Measurements from ENCODE around the gene NDST1.

NDST1 gene

DNA sequence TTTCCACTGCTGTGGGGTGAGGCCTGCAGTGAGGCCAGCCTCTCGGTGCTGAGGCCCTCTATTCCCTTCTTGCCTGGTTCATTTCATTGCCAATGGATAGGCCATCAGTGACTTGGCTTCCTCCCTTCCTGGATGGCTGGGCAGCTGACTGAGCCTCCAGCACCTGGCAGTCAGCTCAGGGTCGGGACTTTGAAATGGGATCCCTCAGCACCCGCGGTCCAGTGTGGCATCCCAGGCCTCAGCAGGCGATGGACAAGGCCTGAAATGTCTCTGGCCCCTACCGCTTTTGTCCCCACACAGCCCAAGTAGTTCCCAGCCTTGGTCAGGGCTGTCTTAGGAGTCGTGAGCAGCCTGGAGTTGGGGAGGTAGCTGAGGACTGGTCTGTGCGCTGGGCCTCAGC is 17.2 kb downstream of the NDST1 start:
- DNase-seq, result no peak

DNA sequence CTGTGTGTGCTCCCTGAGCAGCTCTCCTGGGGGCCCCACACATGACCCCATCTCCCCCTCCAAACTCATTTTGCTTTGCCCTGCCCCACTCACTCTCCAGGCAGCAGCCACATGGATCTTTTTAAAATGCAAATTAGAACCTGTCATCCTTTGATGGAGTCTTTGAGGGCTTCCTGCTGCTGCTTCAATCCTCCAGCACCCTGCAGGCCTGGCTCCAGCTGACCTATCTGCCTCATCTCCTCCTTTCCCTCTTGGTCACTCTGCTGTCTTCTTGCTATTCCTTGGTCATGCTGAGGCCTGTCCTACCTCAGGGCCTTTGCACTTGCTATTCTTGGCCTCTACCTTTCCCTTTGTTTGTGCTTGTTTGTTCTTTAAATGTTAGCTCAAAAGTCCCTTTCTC is 17.9 kb downstream of the NDST1 start:
- DNase-seq, result no peak

DNA sequence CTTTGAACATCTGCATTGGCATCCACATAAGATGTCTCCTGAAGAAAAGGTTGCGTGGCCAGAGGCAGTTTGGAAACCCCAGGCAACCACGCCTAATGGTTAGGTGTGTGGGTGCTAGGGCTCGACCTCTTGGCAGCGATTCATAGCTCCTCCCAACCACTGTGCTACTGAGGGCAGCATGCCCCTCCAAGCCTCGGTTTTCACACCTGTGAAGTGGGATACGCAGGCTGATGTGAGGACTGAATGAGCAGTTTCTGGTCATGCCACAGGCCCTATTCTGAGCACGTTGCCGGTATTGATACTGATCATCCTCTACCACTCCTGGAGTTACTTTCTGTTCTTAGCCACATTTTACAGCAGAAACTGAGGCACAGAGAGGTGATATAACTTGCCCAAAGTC is 19.1 kb downstream of the NDST1 start:
- DNase-seq, result no peak

DNA sequence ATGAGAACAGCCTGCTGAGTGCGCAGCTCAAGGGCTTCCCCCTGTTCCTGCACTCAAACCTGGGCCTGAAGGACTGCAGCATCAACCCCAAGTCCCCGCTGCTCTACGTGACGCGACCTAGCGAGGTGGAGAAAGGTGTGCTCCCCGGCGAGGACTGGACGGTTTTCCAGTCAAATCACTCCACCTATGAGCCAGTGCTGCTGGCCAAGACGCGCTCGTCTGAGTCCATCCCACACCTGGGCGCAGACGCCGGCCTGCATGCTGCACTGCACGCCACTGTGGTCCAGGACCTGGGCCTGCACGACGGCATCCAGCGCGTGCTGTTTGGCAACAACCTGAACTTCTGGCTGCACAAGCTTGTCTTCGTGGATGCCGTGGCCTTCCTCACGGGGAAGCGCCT is 19.9 kb downstream of the NDST1 start:
- DNase-seq, result no peak

DNA sequence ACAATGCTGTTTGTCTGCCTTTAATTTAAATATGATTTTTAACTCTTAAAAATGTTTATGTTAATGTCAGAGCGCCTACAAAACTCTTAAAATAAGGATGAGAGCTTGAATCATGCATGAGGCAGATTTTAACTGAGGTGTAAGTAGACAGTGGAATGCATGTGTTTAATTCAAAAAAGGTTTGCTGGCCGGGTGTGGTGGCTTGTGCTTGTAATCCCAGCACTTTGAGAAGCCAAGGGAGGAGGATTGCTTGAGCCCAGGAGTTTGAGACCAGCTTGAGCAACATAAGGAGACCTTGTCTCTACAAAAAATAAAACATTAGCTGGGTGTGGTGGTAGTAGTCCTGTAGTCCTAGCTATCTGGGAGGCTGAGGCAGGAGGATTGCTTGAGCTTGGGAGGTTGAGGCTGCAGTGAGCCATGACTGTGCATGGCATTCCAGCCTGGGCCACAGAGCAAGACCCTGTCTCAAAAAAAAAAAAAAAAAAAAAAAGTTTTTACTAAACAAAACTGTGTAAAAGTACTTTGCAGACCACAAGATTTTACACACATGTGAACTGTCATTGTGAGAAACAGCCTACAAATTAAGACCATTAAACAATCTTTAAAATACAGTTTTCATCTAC is 21.1 kb downstream of the NDST1 start:
- DNase-seq, result no peak

DNA sequence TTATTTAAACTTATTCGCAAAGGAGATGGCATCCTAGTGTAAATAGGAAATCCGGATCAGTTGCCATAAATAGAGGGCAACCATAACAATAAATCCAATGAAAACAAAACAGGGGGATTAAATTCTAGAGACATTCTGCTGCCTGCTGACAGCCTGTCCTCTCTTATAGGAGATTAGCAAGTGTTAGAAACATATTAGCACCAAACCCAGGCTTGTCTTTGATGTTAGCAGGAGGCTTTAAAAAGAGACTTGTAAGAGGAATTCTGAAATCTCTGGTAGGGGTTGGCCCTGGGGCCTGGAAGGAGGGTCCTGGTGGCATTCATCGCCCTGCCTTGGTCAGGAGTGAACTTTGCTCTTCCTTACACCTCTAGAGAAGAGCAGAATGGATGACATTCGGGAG is 21.6 kb downstream of the NDST1 start:
- no peak for DNase-seq

DNA sequence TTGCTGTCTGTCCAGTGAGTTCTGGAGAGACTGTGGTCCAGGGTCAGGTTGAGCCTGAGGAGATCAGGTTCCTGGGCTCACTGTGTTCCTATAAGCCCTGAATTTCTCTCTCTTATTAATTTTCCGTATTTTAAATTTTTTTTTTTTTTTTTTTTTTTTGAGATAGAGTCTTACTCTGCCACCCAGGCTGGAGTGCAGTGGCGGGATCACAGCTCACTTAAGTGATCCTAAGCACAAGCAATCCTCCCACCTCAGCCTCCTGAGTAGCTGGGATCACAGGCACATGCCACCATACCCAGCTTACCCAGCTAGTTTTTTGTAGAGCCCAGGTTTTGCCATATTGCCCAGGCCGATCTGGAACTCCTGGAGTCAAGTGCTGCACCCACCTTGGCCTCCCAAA is 22.5 kb downstream of the NDST1 start:
- no peak for DNase-seq

DNA sequence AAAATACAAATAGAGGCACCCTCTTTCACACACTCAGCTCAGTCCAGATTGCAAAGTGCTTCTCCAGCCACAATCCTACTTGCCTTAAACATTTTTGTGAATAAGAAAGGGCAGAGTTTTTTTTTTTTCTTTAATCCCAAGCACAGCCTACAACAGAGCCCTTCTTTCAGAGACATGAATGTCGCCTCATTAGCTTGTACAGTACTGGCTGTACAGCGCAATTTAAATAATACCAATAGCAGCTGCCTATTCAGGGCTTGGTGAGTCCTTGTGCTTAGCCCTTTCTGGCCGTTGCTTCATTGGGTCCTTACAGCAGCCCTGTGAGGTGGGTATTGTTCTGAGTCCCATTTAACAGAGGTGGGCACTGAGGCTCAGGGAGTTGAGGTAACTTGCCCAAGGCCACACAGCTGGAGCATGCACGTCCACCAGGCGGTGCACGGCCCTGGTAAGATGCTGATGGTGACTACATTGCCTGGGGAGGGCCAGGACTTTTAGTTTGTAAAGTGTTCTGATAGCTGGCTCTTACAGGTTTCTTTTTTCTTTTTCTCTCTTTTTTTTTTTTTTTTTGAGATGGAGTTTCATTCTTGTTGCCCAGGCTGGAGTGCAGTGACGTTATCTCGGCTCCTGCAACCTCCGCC is 23.1 kb downstream of the NDST1 start:
- no peak for DNase-seq

DNA sequence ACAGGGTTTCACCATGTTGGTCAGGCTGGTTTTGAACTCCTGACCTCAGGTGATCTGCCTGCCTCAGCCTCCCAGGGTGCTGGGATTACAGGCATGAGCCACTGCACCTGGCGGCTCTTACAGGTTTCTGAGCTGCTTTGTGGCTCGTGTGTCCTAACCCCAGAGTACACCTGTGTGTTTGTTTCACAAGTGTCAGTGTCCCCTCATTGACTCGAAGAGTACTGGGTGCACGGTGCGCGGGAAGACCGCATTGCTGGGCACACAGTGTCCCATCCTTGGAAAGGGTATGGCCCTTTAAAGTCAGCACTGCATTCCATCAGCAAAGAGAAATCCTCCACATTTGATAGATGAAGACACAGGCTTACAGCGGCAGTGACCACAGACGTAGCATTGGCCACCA is 23.8 kb downstream of the NDST1 start:
- DNase-seq, result no peak

DNA sequence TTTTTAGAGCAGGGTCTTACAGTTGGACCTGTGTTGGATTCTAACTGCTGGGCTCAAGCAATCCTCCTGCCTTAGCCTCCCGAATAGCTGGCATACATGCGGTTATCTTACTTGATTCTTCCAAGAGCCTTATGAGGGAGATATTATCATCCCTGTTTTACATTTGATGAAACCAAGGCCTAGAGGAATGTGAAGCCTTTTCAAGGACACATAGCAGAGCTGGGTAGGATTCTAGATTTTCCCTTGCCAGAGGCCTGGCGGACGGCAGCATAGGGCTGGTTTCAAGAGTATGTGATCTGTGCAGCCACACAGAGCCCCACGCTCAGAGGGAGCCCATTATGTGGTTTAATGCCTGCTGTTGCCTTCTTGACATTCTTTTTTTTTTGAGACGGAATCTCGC is 24.2 kb downstream of the NDST1 start:
- no peak for DNase-seq

DNA sequence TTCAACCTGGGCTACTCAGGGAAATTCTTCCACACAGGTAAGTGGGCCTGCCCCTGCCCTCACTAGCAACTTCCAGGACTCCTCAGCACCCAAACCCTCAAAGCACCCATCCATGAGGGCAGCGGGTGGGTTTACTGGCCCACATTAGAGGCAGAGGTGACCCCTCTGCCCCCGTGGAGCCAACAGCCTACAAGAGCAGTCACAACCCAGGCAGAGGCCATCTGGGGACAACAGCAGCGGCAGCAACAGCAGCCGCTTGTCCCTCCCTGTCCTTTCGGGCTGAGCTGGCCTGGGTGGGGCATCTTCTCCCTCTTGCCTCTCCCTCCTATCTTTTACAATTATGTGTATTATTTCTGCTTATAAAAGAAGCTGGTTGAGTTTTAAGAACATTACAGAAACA is 25.1 kb downstream of the NDST1 start:
- no peak for DNase-seq

DNA sequence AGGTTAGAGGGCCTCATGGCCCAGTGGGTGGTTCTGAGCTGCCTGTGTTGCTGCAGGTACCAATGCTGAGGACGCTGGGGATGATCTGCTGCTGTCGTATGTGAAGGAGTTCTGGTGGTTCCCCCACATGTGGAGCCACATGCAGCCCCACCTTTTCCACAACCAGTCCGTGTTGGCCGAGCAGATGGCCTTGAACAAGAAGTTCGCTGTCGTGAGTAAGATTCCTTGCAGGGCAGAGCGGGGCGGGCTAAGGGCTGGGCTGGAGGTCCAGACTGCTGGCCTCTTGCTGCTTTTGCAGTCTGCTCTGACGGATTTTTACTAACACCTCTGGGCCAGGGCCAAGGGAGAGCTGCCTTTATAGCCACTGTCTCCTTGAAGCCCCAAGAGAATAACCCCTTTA is 26.9 kb downstream of the NDST1 start:
- DNase-seq, result no peak

DNA sequence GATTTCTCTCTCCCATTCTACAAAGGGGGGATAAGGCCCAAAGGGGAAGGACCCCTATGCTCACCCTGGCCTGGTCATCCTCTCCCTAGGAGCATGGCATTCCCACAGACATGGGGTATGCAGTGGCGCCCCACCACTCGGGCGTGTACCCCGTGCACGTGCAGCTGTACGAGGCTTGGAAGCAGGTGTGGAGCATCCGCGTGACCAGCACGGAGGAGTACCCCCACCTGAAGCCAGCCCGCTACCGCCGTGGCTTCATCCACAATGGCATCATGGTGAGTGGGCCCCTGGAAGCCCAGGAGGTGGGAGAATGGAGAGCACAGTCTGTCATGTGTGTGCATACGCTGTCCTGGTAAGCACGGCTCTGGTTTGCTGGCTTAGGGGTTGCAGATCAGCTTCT is 27.7 kb downstream of the NDST1 start:
- DNase-seq, result no peak

DNA sequence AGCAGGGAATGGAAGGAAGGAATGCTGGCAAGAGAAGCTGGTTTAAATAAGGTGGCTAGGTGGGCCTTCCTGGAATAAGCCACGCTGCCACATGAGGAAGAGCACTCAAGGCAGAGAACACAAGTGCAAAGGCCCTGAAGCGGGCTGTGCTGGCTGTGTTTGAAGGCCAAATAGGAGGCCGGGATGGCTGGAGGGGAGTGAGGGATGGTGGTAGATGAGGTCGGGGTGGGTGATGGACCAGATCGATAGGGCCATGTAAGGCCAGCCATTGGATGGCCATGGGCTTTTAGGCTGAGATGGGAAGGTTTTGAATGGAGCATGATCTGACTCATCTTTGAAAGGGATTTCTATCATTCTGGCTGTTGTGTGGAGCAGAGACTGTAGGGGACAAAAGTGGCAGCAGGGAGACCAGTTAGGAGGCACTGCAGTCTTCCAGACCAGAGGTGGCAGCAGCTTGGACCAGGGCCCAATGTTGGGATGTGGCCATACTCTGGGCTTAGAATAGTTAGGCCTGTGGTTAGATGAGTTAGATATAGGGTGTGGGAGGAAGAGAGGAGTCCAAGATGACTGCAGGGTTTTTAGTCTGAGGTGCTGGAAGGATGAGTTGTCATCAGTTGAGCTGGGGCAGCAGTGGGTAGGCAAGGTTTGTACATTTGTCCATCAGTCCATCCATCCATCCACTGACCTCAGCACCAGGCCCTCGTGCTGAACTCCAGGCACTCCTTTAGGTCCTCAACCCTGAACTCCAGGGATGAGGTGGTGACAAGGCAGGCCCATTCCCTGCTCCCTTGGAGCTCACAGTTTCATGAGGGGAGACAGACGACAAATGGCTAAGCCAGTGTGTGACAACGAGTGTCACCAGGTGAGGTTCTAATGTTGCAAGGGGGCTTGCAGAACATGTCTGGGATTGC is 30.3 kb downstream of the NDST1 start:
- peak; percentile 18 for DNase-seq

DNA sequence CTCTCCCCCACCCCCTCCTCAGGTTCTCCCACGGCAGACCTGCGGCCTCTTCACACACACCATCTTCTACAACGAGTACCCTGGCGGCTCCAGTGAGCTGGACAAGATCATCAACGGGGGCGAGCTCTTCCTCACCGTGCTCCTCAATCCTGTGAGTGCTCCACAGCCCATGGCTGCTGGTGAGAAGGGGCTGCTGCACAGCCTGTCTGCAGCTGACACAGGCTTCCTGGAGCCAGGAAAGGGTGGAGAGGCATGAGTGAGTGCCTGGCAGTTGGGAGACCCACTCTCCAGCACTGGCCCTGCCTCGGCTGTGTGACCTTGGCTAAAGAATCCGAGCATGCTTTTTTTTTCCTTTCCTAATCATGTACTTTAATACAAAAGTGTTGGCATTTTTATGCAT is 31.3 kb downstream of the NDST1 start:
- no peak for DNase-seq

DNA sequence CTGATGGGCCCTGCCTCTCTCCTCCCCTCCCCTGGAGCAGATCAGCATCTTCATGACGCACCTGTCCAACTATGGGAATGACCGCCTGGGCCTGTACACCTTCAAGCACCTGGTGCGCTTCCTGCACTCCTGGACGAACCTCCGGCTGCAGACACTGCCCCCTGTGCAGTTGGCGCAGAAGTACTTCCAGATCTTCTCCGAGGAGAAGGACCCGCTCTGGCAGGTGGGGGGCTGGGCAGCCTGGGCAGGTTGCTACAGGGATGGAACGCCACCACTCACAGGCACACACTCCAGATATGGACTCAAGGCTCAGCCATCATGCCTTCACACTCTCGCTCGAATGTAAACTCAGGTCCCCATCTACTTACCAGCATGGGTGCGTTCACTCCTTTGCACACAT is 32.1 kb downstream of the NDST1 start:
- DNase-seq, result no peak

DNA sequence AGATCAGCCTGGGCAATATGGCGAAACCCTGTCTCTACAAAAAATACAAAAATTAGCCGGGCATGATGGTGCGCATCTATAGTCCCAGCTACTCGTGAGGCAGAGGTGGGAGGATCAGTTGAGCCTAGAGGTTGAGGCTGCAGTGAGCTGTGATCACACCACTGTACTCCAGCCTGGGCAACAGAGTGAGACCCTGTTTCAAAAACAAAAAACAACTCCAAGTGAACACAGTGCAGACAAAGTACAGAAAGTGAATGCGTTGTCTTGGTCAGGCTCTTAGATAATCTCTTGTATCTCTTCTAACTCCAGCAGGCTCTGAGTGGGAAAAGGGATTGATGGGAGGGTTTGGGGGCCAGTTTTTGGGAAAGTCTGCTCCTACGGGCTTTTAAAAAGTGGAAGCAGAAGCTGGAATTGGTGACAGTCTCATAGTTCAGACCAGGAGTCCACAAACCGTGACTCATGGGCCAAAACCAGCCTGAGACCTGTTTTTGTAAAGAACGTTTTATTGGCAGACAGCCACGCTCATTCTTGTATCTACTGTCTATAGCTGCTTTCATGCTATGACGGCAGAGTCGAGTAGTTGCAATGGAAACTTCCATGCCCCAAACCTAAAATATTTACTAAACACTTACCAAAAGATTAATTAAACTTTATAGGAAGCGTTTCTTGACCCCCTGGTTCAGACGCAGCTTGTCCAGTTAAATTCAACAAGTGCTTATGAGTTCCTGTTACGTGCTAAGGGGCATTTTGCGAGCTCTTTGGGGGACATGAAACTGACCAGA is 32.9 kb downstream of the NDST1 start:
- DNase-seq, result no peak

DNA sequence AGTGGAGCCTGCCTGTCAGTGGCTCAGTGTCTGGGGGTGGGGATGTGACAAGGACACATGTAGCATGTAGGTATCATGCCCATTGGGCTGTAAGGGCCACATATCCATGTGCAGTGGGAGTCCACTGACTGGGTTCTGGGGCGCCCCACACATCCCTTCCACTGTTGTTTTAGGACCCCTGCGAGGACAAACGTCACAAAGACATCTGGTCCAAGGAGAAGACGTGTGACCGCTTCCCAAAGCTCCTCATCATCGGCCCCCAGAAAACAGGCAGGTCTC is 33.4 kb downstream of the NDST1 start:
- no peak for DNase-seq

DNA sequence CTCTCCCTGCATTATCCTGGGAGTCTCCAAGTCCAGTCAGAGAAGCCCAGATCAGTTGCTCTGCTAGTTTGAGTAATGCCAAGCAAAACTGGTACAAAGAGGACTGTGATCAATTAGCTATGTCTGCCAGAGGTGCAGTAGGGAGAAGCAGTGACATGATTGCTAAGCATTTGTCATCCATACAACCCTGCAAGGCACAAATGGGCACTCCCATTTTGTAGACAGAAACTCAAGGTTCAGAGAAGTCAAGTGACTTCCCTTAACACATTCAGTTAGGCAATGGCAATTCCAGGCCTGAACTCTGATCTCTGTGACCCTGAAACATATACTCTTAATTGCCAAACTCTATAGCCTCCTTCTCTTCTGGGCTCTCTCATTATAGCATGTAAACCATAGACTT is 34.0 kb downstream of the NDST1 start:
- DNase-seq, result no peak

DNA sequence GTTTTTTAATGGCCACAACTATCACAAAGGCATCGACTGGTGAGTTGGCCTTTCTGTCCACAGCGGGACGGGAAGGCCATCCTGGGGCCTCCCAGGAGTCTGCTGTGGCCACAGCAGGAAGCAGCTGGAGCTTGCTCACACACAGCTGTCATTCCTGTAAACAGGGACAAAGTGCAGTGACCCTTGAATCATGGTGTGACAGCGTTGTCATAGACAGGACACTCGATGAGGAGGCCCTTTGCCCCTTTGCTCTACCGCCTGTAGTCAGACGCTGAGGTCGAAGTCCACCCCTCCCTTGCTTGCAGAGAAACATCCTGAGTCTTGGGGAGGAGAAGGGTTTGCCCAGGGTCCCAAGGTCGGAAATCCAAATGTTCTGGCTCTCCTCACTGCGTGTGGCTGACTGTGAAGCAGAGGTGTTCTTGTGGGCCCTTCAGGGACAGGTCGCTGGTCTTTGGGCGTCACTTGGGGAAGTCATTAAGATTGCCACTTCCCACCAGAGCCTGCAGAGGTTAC is 35.1 kb downstream of the NDST1 start:
- no peak for DNase-seq

DNA sequence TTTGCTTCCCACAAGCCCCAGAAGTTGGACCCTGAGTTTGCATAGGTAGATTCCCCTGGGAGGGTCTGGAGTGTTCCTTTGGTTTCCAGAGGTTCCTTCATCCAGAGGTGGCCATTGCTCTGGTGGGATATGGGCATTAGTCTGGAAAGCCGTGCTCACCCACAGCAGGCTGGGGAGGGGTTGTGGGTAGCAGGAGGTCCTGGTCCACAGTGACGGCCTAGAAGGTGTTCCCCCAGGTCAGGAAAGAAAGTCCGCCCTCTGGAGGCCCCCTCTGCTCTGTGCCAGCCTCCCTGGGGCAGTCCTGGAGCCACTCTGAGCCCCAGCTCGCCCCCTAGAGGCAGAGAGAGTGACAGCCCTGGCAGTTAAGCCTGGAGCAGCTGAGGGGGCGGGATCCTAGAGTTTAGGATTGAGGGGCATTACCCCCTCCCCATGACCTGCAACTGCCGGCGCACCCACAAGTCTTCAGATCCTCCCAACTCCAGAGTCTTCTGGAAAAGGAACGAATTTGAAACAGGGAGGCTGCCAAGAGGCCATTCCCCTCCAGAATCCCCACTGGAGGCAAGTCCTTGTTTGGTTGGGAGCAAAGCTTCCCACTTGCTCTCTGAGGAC is 36.8 kb downstream of the NDST1 start:
- peak; percentile 43 for DNase-seq

DNA sequence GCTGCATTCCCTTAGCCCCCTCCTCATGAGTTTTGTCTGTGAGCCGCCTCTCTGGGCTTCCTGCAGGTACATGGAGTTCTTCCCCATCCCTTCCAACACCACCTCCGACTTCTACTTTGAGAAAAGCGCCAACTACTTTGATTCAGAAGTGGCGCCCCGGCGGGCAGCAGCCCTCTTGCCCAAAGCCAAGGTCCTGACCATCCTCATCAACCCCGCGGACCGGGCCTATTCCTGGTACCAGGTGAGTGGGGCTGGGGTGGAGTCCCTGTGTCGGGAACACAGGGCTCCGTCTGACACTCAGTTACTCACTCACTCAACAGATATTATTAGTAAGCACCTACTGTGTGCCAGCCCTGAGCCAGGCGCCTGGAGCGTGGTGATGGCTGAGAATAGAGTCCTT is 37.3 kb downstream of the NDST1 start:
- DNase-seq, result no peak

DNA sequence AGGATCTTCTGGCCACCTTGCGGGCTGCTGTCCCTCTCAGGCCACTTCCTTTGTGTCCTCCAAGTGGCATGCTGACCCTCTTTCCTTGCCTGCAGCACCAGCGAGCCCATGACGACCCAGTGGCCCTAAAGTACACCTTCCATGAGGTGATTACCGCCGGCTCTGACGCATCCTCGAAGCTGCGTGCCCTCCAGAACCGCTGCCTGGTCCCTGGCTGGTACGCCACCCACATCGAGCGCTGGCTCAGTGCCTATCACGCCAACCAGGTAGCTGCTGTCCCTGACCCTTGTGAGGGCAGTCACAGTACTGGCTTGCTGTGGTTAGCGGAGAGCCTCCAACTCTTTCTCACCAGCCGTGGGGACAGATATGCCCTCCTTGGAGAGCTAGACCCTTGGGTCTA is 40.2 kb downstream of the NDST1 start:
- no peak for DNase-seq

Data from kidney glomerular epithelial cell (primary cell).